ENCODE results near the gene IGFN1. TPM values are rescaled to one million over a fixed set of nuclear protein-coding genes. Genes with fewer than 3 reads are reported as not detected.

IGFN1 gene
- total RNA-seq, 2 donors from 2014 or later, result not detected

GRCh38 chr1:201221201-201221846 is 30.7 kb downstream of the IGFN1 start:
- no peaks in the 10 kb centered on the region for H3K36me3 ChIP-seq
- H3K4me1 ChIP-seq (ENCODE audit: control insufficient read depth in 1 of 2, low read depth in 2 of 2), result no peaks in the 10 kb centered on the region
- TF ChIP-seq CTCF (IDR thresholded peaks at IDR 0.05), result no peak
- no peaks in the 10 kb centered on the region for H3K27me3 ChIP-seq (replicated peaks; ENCODE audit: insufficient read depth)
- H3K4me3 ChIP-seq, result no peak overlapping the region
- ATAC-seq (ENCODE audit: insufficient number of reproducible peaks, low FRiP score, low read depth) (no peak), DNase-seq (ENCODE audit: low spot score) (no peak)
- no peaks in the 10 kb centered on the region for H3K9me3 ChIP-seq
- no peak overlapping the region for H3K27ac ChIP-seq

DNA sequence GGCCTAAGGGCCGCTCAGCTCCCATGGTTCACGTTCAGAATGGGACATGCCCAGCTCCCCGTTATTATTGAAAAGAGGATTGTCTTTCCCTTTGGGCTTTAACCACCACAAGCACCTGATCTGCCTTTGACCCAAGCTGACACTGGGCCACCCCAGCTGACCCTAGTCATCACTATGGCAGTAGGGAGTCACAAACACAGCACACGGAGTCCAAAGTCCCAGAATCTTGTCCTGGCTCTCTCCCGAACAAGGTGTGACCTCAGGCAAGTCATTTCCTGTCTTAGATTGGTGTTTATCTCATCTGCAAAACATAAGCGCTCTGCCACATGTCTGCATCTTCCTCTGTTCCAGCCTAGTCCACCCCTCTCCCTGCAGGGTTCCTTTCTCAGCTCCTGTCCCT is 31.5 kb downstream of the IGFN1 start:
- Histone ChIP-seq H3K36me3 (no peaks in the 10 kb centered on the region), H3K4me1 (ENCODE audit: control insufficient read depth in 1 of 2, low read depth in 2 of 2) (no peaks in the 10 kb centered on the region), H3K27ac (no peak overlapping the region), H3K27me3 (replicated peaks; ENCODE audit: insufficient read depth) (no peaks in the 10 kb centered on the region), H3K4me3 (no peak overlapping the region), H3K9me3 (no peaks in the 10 kb centered on the region)
- DNase-seq (ENCODE audit: low spot score) (no peak), ATAC-seq (ENCODE audit: insufficient number of reproducible peaks, low FRiP score, low read depth) (no peak)
- no peak for TF ChIP-seq CTCF (IDR thresholded peaks at IDR 0.05)

DNA sequence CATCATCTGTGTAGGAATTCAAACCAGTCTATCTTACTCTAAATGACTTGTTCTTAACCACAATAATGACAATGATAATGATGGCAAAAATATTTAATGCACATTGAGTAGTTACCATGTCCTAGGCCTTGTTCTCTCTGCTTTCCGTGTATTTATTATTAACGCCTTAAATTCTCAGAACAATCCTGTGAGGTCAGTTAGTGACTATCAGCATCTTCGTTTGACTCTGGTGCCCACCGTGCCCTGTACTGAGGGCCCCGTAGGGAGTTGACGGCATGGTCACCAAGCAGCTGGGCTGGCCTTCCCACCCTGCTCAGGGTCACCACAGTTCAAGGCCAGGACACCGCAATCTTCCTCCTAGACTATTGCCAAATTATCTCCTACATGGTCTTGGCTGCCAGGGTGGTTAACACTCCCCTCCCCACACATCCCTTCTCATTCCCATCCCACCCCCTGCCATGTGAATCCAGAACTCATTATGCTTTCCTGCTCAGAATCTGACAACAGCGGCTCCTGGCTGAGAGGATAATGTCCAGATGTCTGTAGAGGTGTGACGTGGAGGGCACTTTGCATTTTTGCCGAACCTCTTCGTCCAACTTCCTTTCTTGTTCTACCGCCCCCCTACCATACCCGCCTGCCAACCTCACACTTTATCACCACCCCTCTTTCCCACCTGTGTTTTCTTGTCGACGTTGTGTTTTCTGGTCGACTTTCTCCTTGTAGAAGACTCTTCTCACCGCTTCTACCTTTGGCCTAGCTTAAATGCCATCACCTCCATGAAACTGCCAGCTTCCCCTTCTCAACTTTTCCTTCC is 33.4 kb downstream of the IGFN1 start:
- no peak for ATAC-seq (ENCODE audit: insufficient number of reproducible peaks, low FRiP score, low read depth)
- H3K4me1 ChIP-seq (ENCODE audit: control insufficient read depth in 1 of 2, low read depth in 2 of 2), result no peaks in the 10 kb centered on the region
- H3K27ac ChIP-seq, result no peak overlapping the region
- no peaks in the 10 kb centered on the region for H3K9me3 ChIP-seq
- no peak for DNase-seq (ENCODE audit: low spot score)
- no peaks in the 10 kb centered on the region for H3K36me3 ChIP-seq
- no peak for TF ChIP-seq CTCF (IDR thresholded peaks at IDR 0.05)
- no peaks in the 10 kb centered on the region for H3K27me3 ChIP-seq (replicated peaks; ENCODE audit: insufficient read depth)
- H3K4me3 ChIP-seq, result no peak overlapping the region

- ATAC-seq (ENCODE audit: insufficient number of reproducible peaks, low FRiP score, low read depth) (no peak), DNase-seq (ENCODE audit: low spot score) (no peak)
- Histone ChIP-seq H3K27ac (no peak overlapping the region), H3K27me3 (replicated peaks; ENCODE audit: insufficient read depth) (no peaks in the 10 kb centered on the region), H3K9me3 (no peaks in the 10 kb centered on the region), H3K36me3 (no peaks in the 10 kb centered on the region), H3K4me3 (no peak overlapping the region), H3K4me1 (ENCODE audit: control insufficient read depth in 1 of 2, low read depth in 2 of 2) (no peaks in the 10 kb centered on the region)
- no peak for TF ChIP-seq CTCF (IDR thresholded peaks at IDR 0.05)
Measured at GRCh38 chr1:201224666-201225370, 34.2 kb downstream of the IGFN1 start.

GRCh38 chr1:201226178-201226514 is 35.5 kb downstream of the IGFN1 start:
- H3K27me3 ChIP-seq (replicated peaks; ENCODE audit: insufficient read depth), result no peaks in the 10 kb centered on the region
- H3K9me3 ChIP-seq, result no peaks in the 10 kb centered on the region
- no peaks in the 10 kb centered on the region for H3K4me1 ChIP-seq (ENCODE audit: control insufficient read depth in 1 of 2, low read depth in 2 of 2)
- H3K27ac ChIP-seq, result no peak overlapping the region
- DNase-seq (ENCODE audit: low spot score) (no peak), ATAC-seq (ENCODE audit: insufficient number of reproducible peaks, low FRiP score, low read depth) (no peak)
- H3K4me3 ChIP-seq, result no peak overlapping the region
- H3K36me3 ChIP-seq, result no peaks in the 10 kb centered on the region
- TF ChIP-seq CTCF (IDR thresholded peaks at IDR 0.05), result no peak
